Ovary (tissue), 9 donors: ENCODE data around the gene POP4. TPM values are rescaled to one million over a fixed set of nuclear protein-coding genes. Genes with fewer than 3 reads are reported as not detected.

Experiments
- DNase-seq, 5 donors: peaks; one replicate each; pipeline ENCODE4 v3.0.0-alpha.2; 2019 to 2020
- H3K27ac ChIP-seq, 2 donors: fragments of 200-600 bp; one replicate each; pipeline versions ENCODE4 v1.5.1 to v1.8.0; 2019 to 2022
- H3K27me3 ChIP-seq: fragments of 200-600 bp; one replicate; pipeline ENCODE4 v1.8.0; 2022
- H3K36me3 ChIP-seq: fragments of 200-600 bp; sonication (generic); one replicate; pipeline ENCODE4 v1.5.1; 2019
- H3K4me1 ChIP-seq: one replicate; pipeline ENCODE4 v1.8.1; 2013; ENCODE audit warnings: mild to moderate bottlenecking, moderate library complexity; ENCODE audit not compliant: insufficient read depth
- H3K4me3 ChIP-seq: fragments of 200-600 bp; sonication (generic); one replicate; pipeline ENCODE4 v1.5.1; 2017
- H3K9me3 ChIP-seq, 2 donors: fragments of 200-600 bp in 1 of 2; sonication (generic) in 1 of 2; one replicate each; pipeline versions ENCODE4 v1.5.1 to v1.8.1; 2013 to 2019; ENCODE audit warnings: mild to moderate bottlenecking in 1 of 2, moderate library complexity in 1 of 2
- EP300 ChIP-seq: sonication (generic); formaldehyde crosslinking; IDR thresholded peaks from one replicate; pipeline ENCODE4 v1.6.1; 2017; ENCODE audit warnings: antibody characterized with exemption
- POLR2A ChIP-seq: fragments of 450-650 bp; IDR thresholded peaks from one replicate; pipeline ENCODE4 v1.6.1; 2017; ENCODE audit warnings: antibody characterized with exemption, mild to moderate bottlenecking, moderate library complexity
- WGBS, 3 donors: extraction: QIAGEN DNeasy Blood & Tissue Kit in 1 of 3; methylation state at CpG; one replicate each; pipeline versions ENCODE4 v1.1.5 to v1.1.7; 2013 to 2017; 5-methylcytosine and 5-hydroxymethylcytosine counted together
- intact Hi-C, 4 donors: fragments of 100-400 bp; cut with DNase I; formaldehyde crosslinking; loops; one replicate each; pipeline versions ENCODE4 v1.11.0 to v1.15.1; 2022 to 2023
- polyA plus RNA-seq, 2 donors: library from polyadenylated mRNA; stranded (reverse); fragments of 200-250 nt in 1 of 2; fragments of 350-450 nt in 1 of 2; fragmentation: Illumina TruSeq in 1 of 2; extraction: RNeasy Lipid Tissue Mini Kit (QIAGEN cat#74804) in 1 of 2; gene quantifications; one replicate each; pipeline ENCODE4 v1.2.3, GENCODE V29; 2013 to 2014
- total RNA-seq, 7 donors: library from RNA; depleted of rRNA in 2 of 7; stranded (reverse); fragments of >200 nt in 2 of 7; fragmentation: NEBNext Ultra II Directional in 3 of 7; extraction: Animal tissue kit (Norgen Biotek cat#: 25700) in 3 of 7; gene quantifications; one replicate each; pipeline versions ENCODE4 v1.1.0 to v1.2.4, GENCODE V29; 2016 to 2023
- TF ChIP-seq, protein P1 (sequence below), 3 donors: fragments of 450-650 bp in 2 of 3; fragments of 200-600 bp in 1 of 3; IDR thresholded peaks; one replicate each; pipeline versions ENCODE4 v1.5.1 to v1.8.0; 2016 to 2022; ENCODE audit warnings: antibody characterized with exemption in 3 of 3, mild to moderate bottlenecking in 1 of 3
- donor health status: DM: no; HTN: no; CAD: no; lungs with moderate emphysema.
- donor health status: DM: no; HTN: no; CAD: no.
- donor health status: Bipolar disorder and iron deficiency.
- donor health status: DM: yes; HTN: yes; CAD: no.
- donor health status: DM: no; HTN: no; CAD: no.
- donor health status: DM: yes; HTN: yes; CAD: no.

The POP4 gene
- total and polyA plus RNA-seq, 9 donors: 32.9 to 92.9 (median 38.9) TPM

DNA sequence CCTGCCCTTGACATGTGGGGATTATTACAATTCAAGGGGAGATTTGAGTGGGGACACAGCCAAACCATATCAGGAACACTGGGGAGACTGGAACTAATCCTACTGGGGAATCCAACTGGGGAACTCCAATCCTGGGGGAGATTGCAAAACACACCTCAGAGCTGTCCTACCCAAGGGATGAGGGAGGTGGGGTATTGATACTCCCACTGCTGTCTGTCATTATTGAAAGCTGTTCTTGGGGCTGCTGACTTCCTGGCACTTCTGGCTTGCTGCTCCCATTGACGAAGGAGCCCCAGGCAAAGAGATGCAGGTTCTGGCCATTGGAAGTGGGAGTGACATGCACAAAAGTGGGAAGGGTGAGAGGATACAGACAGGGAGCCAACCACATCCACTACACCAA, 24.7 kb upstream of the POP4 start:
- H3K27me3 ChIP-seq: no peaks in the 10 kb centered on the region
- TF ChIP-seq EP300 (no peak), POLR2A (no peak)
- TF ChIP-seq, protein P1, sequence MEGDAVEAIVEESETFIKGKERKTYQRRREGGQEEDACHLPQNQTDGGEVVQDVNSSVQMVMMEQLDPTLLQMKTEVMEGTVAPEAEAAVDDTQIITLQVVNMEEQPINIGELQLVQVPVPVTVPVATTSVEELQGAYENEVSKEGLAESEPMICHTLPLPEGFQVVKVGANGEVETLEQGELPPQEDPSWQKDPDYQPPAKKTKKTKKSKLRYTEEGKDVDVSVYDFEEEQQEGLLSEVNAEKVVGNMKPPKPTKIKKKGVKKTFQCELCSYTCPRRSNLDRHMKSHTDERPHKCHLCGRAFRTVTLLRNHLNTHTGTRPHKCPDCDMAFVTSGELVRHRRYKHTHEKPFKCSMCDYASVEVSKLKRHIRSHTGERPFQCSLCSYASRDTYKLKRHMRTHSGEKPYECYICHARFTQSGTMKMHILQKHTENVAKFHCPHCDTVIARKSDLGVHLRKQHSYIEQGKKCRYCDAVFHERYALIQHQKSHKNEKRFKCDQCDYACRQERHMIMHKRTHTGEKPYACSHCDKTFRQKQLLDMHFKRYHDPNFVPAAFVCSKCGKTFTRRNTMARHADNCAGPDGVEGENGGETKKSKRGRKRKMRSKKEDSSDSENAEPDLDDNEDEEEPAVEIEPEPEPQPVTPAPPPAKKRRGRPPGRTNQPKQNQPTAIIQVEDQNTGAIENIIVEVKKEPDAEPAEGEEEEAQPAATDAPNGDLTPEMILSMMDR (IDR thresholded peaks at IDR 0.05): no peak
- intact Hi-C loops: no loop called here
- 0 to 70% (median 46%) methylated on average over 1 of the region's 1 CpG for WGBS, 3 donors
- H3K9me3 ChIP-seq: no peaks in the 10 kb centered on the region
- H3K4me1 ChIP-seq: no peaks in the 10 kb centered on the region
- no peaks in the 10 kb centered on the region for H3K36me3 ChIP-seq
- DNase-seq: no peak
- no peak overlapping the region for H3K27ac ChIP-seq
- H3K4me3 ChIP-seq: no peak overlapping the region

DNA sequence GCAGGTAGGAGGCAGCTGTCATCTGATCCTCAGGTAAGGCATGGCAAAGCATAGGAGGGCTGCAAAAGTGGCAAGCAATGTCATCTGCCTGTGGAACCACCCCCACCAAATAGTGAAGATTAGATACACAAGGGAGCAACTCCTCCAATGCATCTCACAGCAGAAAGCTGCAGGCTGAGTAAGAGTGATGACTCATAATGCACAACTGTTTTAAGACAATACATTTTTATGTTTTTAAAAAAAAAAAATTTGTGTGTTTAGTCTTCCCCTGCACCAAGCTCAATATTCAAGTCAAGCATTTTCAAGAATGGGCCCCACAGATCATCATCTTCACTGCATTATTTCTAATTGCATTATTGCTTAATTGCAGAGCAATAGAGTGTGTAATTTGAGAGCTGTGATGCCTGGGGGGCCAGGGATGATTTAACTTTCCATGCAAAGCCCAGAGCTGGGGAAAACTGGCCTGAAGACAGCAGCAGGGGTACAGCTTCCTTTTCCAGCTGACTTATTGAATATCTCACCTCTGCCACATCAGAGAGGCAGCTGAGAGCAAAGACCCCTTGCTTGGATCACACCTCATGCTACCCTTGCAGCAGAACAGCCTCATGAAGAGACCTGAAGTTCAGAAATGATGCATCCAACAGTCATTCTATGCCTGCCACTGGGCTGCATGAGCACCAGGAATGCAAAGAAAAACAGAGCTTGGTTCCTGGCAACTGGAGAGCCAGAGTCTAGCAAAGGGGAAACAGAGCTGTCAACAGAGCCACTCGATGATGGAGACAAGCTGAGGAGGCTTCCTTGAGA, 22.7 kb upstream of the POP4 start:
- H3K27me3 ChIP-seq: no peaks in the 10 kb centered on the region

DNA sequence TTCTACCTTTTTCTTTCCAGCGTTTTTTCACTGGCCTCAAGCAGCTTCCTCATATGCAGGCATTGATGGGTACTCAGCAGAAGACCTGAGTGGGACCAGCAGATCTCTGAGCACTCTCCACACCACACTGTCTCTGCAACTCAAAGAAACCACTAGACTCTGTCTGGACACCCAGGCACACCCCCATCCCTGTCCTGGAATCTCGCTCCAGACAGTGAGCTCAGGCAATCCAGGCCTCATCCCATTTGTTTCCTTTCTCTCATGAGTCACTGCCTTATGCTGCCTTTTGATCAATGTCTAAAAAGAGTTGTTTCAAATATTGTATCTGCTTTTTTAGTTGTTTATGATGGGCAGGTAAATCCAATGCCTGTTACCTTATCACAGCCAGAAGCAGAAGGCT, 19.7 kb upstream of the POP4 start:
- Histone ChIP-seq H3K27me3 (no peaks in the 10 kb centered on the region), H3K4me1 (no peaks in the 10 kb centered on the region), H3K9me3 (no peaks in the 10 kb centered on the region), H3K27ac (no peak overlapping the region), H3K4me3 (no peak overlapping the region), H3K36me3 (no peaks in the 10 kb centered on the region)
- DNase-seq: no peak
- intact Hi-C loops: no loop called here
- TF ChIP-seq EP300: no peak
- TF ChIP-seq, protein P1 (IDR thresholded peaks at IDR 0.05): no peak
- no peak for TF ChIP-seq POLR2A
- WGBS, 3 donors: 43 to 49% (median 48%) methylated on average over 2 of the region's 2 CpGs

More for the DNA sequence above, 22.7 kb upstream of the POP4 start:
- intact Hi-C loops: no loop called here
- no peak overlapping the region for H3K27ac ChIP-seq
- TF ChIP-seq EP300: no peak
- TF ChIP-seq, protein P1 (IDR thresholded peaks at IDR 0.05): no peak
- no peak for TF ChIP-seq POLR2A
- no peaks in the 10 kb centered on the region for H3K4me1 ChIP-seq
- H3K36me3 ChIP-seq: no peaks in the 10 kb centered on the region
- H3K4me3 ChIP-seq: no peak overlapping the region
- DNase-seq: no peak
- H3K9me3 ChIP-seq: no peaks in the 10 kb centered on the region
- 24 to 47% (median 31%) methylated on average over 1 of the region's 1 CpG for WGBS, 3 donors

DNA sequence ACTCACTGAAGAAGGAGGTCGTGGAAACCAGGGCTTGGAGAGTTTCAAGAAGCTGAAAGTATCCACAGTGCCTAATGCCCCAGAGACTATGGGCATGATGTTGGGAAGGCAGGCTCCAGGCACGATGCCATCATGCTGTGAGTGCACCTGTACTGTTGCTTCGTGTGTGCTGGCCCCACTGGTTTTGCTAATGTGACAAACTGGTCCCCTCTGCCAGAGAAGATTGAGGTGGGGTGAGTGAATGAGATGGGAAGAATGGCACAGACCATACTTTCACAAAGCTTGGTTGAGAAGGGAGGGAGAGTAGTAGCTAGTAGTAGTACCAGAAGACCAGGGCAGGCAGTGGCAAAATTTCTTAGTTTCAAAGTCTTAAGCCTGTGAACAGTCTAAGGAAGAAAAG, 19.0 kb upstream of the POP4 start:
- TF ChIP-seq EP300 (no peak), POLR2A (no peak)
- TF ChIP-seq, protein P1 (IDR thresholded peaks at IDR 0.05): no peak
- WGBS, 3 donors: 55 to 72% (median 59%) methylated on average over 3 of the region's 3 CpGs
- intact Hi-C loops: no loop called here
- H3K27me3 ChIP-seq: no peaks in the 10 kb centered on the region
- no peaks in the 10 kb centered on the region for H3K4me1 ChIP-seq
- H3K27ac ChIP-seq: no peak overlapping the region
- H3K4me3 ChIP-seq: no peak overlapping the region
- H3K36me3 ChIP-seq: no peaks in the 10 kb centered on the region
- no peak for DNase-seq
- H3K9me3 ChIP-seq: no peaks in the 10 kb centered on the region
